Lower lobe of right lung (tissue), 2 donors: ENCODE results near the gene TFDP1. TPM values are rescaled to one million over a fixed set of nuclear protein-coding genes. Genes with fewer than 3 reads are reported as not detected.

Experiments used
- ATAC-seq, 2 donors: fragments of 200-7000 bp; cut with Tn5 transposase; one replicate each; pipeline ENCODE4 v1.9.1; 2020 to 2022; ENCODE audit warnings: mild to moderate bottlenecking in 2 of 2, moderate library complexity in 2 of 2
- DNase-seq: peaks from one replicate; pipeline ENCODE4 v3.0.0-alpha.2; 2020
- H3K27ac ChIP-seq: fragments of 200-600 bp; one replicate; pipeline ENCODE4 v1.8.0; 2022
- H3K27me3 ChIP-seq: fragments of 200-600 bp; one replicate; pipeline ENCODE4 v1.8.0; 2022; ENCODE audit warnings: low read depth
- H3K36me3 ChIP-seq: fragments of 200-600 bp; one replicate; pipeline ENCODE4 v1.8.0; 2022; ENCODE audit warnings: mild to moderate bottlenecking
- H3K4me1 ChIP-seq: fragments of 200-600 bp; one replicate; pipeline ENCODE4 v1.8.0; 2022
- H3K4me3 ChIP-seq: fragments of 200-600 bp; one replicate; pipeline ENCODE4 v1.8.0; 2022; ENCODE audit warnings: mild to moderate bottlenecking
- H3K9me3 ChIP-seq: fragments of 200-600 bp; one replicate; pipeline ENCODE4 v1.8.0; 2022
- CTCF ChIP-seq: fragments of 200-600 bp; IDR thresholded peaks from one replicate; pipeline ENCODE4 v1.8.0; 2022; ENCODE audit warnings: antibody characterized with exemption, mild to moderate bottlenecking
- intact Hi-C: fragments of 100-400 bp; cut with DNase I; formaldehyde crosslinking; loops from one replicate; pipeline ENCODE4 v1.11.0; 2022
- total RNA-seq: library from RNA; stranded (reverse); fragmentation: NEBNext Ultra II Directional; extraction: Animal tissue kit (Norgen Biotek cat#: 25700); gene quantifications from one replicate; pipeline ENCODE4 v1.2.1, GENCODE V29; 2021
- donor health status: DM: no; HTN: yes; CAD: no; lungs with severe emphysema.

The TFDP1 gene
- total RNA-seq, 1 donor from 2014 or later: 47.0 TPM

GRCh38 chr13:113666951-113667701 lies 82.6 kb downstream of the TFDP1 start, which contains the start of gene GRK1:
TSS of gene GRK1 (plus strand) at chr13:113667219. CDS start at chr13:113667387, 168 bp downstream.
- Histone ChIP-seq H3K9me3 (no peaks in the 10 kb centered on the region), H3K4me3 (no peak within 1 kb of the TSS), H3K4me1 (no peaks in the 10 kb centered on the region), H3K27me3 (no peaks in the 10 kb centered on the region), H3K36me3 (no peaks in the 10 kb centered on the region), H3K27ac (no peak within 1 kb of the TSS)
- intact Hi-C loops: no loop called here
- ATAC-seq (no peak), DNase-seq (peak; percentile 36)
- no peak for TF ChIP-seq CTCF

GRCh38 chr13:113667771-113668490 lies 83.4 kb downstream of the TFDP1 start:
- H3K4me1 ChIP-seq: no peaks in the 10 kb centered on the region
- no peak for ATAC-seq
- intact Hi-C loops: no loop called here
- no peaks in the 10 kb centered on the region for H3K27me3 ChIP-seq
- no peak for TF ChIP-seq CTCF
- no peak overlapping the region for H3K27ac ChIP-seq
- H3K36me3 ChIP-seq: no peaks in the 10 kb centered on the region
- no peak overlapping the region for H3K4me3 ChIP-seq
- H3K9me3 ChIP-seq: no peaks in the 10 kb centered on the region
- DNase-seq: peak; percentile 36

- H3K4me1 ChIP-seq: no peaks in the 10 kb centered on the region
- no peaks in the 10 kb centered on the region for H3K9me3 ChIP-seq
- DNase-seq (peak; percentile 42), ATAC-seq (no peak)
- no peaks in the 10 kb centered on the region for H3K27me3 ChIP-seq
- H3K4me3 ChIP-seq: no peak overlapping the region
- intact Hi-C loops: no loop called here
- H3K36me3 ChIP-seq: no peaks in the 10 kb centered on the region
- TF ChIP-seq CTCF: no peak
- H3K27ac ChIP-seq: no peak overlapping the region
These were observed 84.0 kb downstream of the TFDP1 start for GRCh38 chr13:113668491-113668971.

- Histone ChIP-seq H3K36me3 (no peaks in the 10 kb centered on the region), H3K9me3 (no peaks in the 10 kb centered on the region), H3K27ac (no peak overlapping the region), H3K4me3 (no peak overlapping the region), H3K27me3 (no peaks in the 10 kb centered on the region), H3K4me1 (no peaks in the 10 kb centered on the region)
- intact Hi-C loops: no loop called here
- DNase-seq (peak; percentile 14), ATAC-seq (no peak)
- TF ChIP-seq CTCF: no peak
These were observed 84.7 kb downstream of the TFDP1 start for GRCh38 chr13:113669231-113669754.

GRCh38 chr13:113669755-113670341 lies 85.3 kb downstream of the TFDP1 start:
- intact Hi-C loops: no loop called here
- H3K27ac ChIP-seq: no peak overlapping the region
- no peaks in the 10 kb centered on the region for H3K9me3 ChIP-seq
- H3K4me3 ChIP-seq: no peak overlapping the region
- H3K27me3 ChIP-seq: no peaks in the 10 kb centered on the region
- H3K4me1 ChIP-seq: no peaks in the 10 kb centered on the region
- DNase-seq (peak; percentile 39), ATAC-seq (no peak)
- TF ChIP-seq CTCF: no peak
- H3K36me3 ChIP-seq: no peaks in the 10 kb centered on the region
